NCI-H1105 (cell line): ENCODE data around the gene MAG.

Experiments used
- DNase-seq: peaks from one replicate; lab custom pipeline; 2025; lab: John Stamatoyannopoulos, UW

Gene MAG

GRCh38 chr19:35363001-35363590 lies 71.1 kb downstream of the MAG start:
- no peak for DNase-seq
